HCT116 (cell line): ENCODE measurements around the gene EML3. TPM values are rescaled to one million over a fixed set of nuclear protein-coding genes. Genes with fewer than 3 reads are reported as not detected.
"Not testable (repeated sequence)": the region's sequence is repeated elsewhere in the genome, so short reads cannot be mapped to it uniquely, and the experiment has no call there.

ENCODE experiments used
- ATAC-seq: fragments of 200-7000 bp; cut with Tn5 transposase; 2 replicates; pipeline ENCODE4 v1.9.1; 2020; ENCODE audit warnings: mild to moderate bottlenecking, moderate library complexity
- BruUV-seq: library from RNA; stranded (reverse); fragments of 400-500 nt; replicated peaks from 2 replicates; lab custom pipeline; 2021; lab: Mats Ljungman, UMichigan
- CTCF ChIA-PET: fragments of 300-600 bp; sonication (Branson Sonifier 250); formaldehyde crosslinking; loops from one replicate; lab custom pipeline; 2021; ENCODE audit warnings: antibody characterized with exemption; lab: Charles Lee
- POLR2A ChIA-PET: fragments of 300-600, 350-600 bp; sonication (Branson Sonifier 250); formaldehyde crosslinking; loops from one replicate; lab custom pipeline; 2021; ENCODE audit warnings: antibody characterized with exemption; lab: Charles Lee
- RAD21 ChIA-PET, 2 experiments: fragments of 300-600 bp; sonication (Branson Sonifier 250); formaldehyde crosslinking; loops; one replicate each; lab custom pipeline; 2023; ENCODE audit warnings: low total read pairs in 2 of 2; ENCODE audit not compliant: uncharacterized antibody in 2 of 2, unreplicated experiment in 2 of 2, low non-redundant PET in 1 of 2; lab: Charles Lee
- DNase-seq: peaks from one replicate; pipeline ENCODE4 v3.0.0-alpha.2; 2010; ENCODE audit warnings: low read depth, low spot score
- H2AFZ ChIP-seq: fragments of 200-600 bp; shearing (Covaris generic), sonication (generic); 2 replicates; pipeline ENCODE4 v1.6.1; 2017; ENCODE audit warnings: low read depth, mixed run types, mixed read lengths, antibody characterized with exemption, low read length; ENCODE audit not compliant: poor library complexity, severe bottlenecking
- H3K27ac ChIP-seq: 2 replicates; pipeline ENCODE4 v1.5.1; 2012; ENCODE audit warnings: low read depth, low read length
- H3K27me3 ChIP-seq: fragments of 200-600 bp; sonication (generic); 2 replicates; pipeline ENCODE4 v1.6.1; 2016; ENCODE audit warnings: mixed run types, low read length, mixed read lengths; ENCODE audit not compliant: insufficient read depth
- H3K36me3 ChIP-seq, 2 experiments: fragments of 200-500 bp in 1 of 2; fragments of 200-600 bp in 1 of 2; sonication (Bioruptor generic) in 1 of 2; sonication (generic) in 1 of 2; 2 replicates each; pipeline versions ENCODE4 v1.5.1 to v1.6.1; 2014 to 2016; ENCODE audit warnings: low read length in 2 of 2, inconsistent platforms in 1 of 2, mixed read lengths in 1 of 2, mixed run types in 1 of 2; ENCODE audit not compliant: insufficient read depth in 2 of 2, control insufficient read depth in 1 of 2
- H3K4me1 ChIP-seq, 2 experiments: fragments of 200-600 bp in 1 of 2; sonication (generic) in 1 of 2; 2 replicates each; pipeline versions ENCODE4 v1.5.1 to v1.6.1; 2012 to 2017; ENCODE audit warnings: low read length in 2 of 2, inconsistent platforms in 1 of 2, mild to moderate bottlenecking in 1 of 2, mixed read lengths in 1 of 2, mixed run types in 1 of 2, moderate library complexity in 1 of 2; ENCODE audit not compliant: insufficient read depth in 2 of 2, control insufficient read depth in 1 of 2
- H3K4me2 ChIP-seq: fragments of 200-600 bp; sonication (generic); 2 replicates; pipeline ENCODE4 v1.6.1; 2017; ENCODE audit warnings: mixed run types, low read length, mixed read lengths
- H3K4me3 ChIP-seq, 2 experiments: fragments of 200-600 bp in 1 of 2; sonication (generic) in 1 of 2; replicated peaks in 1 of 2; 2 replicates each; pipeline ENCODE4 v1.5.1; 2011 to 2016; ENCODE audit warnings: low read length in 2 of 2, control low read depth in 1 of 2, low read depth in 1 of 2, mild to moderate bottlenecking in 1 of 2, mixed read lengths in 1 of 2, mixed run types in 1 of 2
- H3K79me2 ChIP-seq: fragments of 200-600 bp; sonication (generic); 2 replicates; pipeline ENCODE4 v1.6.1; 2017; ENCODE audit warnings: mild to moderate bottlenecking, mixed run types, low read length, moderate library complexity, mixed read lengths; ENCODE audit not compliant: insufficient read depth
- H3K9ac ChIP-seq: fragments of 200-600 bp; sonication (generic); 2 replicates; pipeline ENCODE4 v1.6.1; 2016; ENCODE audit warnings: low read length, mixed read lengths
- H3K9me2 ChIP-seq: fragments of 200-600 bp; sonication (generic), shearing (Covaris generic); 2 replicates; pipeline ENCODE4 v1.6.1; 2017; ENCODE audit warnings: mixed run types, mild to moderate bottlenecking, moderate library complexity; ENCODE audit not compliant: insufficient read depth
- H3K9me3 ChIP-seq, 2 experiments: fragments of 200-500 bp in 1 of 2; fragments of 200-600 bp in 1 of 2; sonication (Bioruptor generic) in 1 of 2; sonication (generic) in 1 of 2; 2 replicates each; pipeline ENCODE4 v1.6.1; 2014 to 2017; ENCODE audit warnings: low read length in 2 of 2, mixed read lengths in 2 of 2, inconsistent platforms in 1 of 2, low read depth in 1 of 2, mild to moderate bottlenecking in 1 of 2, mixed run types in 1 of 2, moderate library complexity in 1 of 2; ENCODE audit not compliant: control insufficient read depth in 1 of 2, insufficient read depth in 1 of 2
- H4K20me1 ChIP-seq: fragments of 200-600 bp; sonication (generic), shearing (Covaris generic); 2 replicates; pipeline ENCODE4 v1.6.1; 2017; ENCODE audit warnings: mixed run types, mild to moderate bottlenecking, moderate library complexity; ENCODE audit not compliant: insufficient read depth
- POLR2AphosphoS5 ChIP-seq: IDR thresholded peaks from 2 replicates; pipeline ENCODE4 v1.6.1; 2011; ENCODE audit warnings: mild to moderate bottlenecking, low read depth, low read length, moderate library complexity
- YY1 ChIP-seq: IDR thresholded peaks from 2 replicates; pipeline ENCODE4 v1.6.1; 2011; ENCODE audit warnings: low read length, low read depth, moderate library complexity, mild to moderate bottlenecking; ENCODE audit not compliant: insufficient replicate concordance; ENCODE audit errors: extremely low read depth
- ZFX ChIP-seq: fragments of 450-650 bp; IDR thresholded peaks from 2 replicates; pipeline ENCODE4 v1.6.1; 2017
- intact Hi-C: fragments of 100-400 bp; cut with micrococcal nuclease; formaldehyde crosslinking; loops from 2 replicates; pipeline ENCODE4 v1.10.0; 2022
- total RNA-seq: library from RNA; stranded (reverse); gene quantifications from one replicate; pipeline ENCODE4 v1.2.1, GENCODE V29; 2021; ENCODE audit not compliant: unreplicated experiment
- TF ChIP-seq, protein P1 (sequence below): IDR thresholded peaks from 2 replicates; pipeline ENCODE4 v1.6.1; 2011; ENCODE audit warnings: mild to moderate bottlenecking, low read length, moderate library complexity; ENCODE audit not compliant: insufficient replicate concordance; ENCODE audit errors: extremely low read depth
- TF ChIP-seq, protein P2 (sequence below), 3 experiments: fragments of 200-600 bp in 1 of 3; sonication (generic) in 1 of 3; IDR thresholded peaks in 2 of 3; conservative IDR thresholded peaks in 1 of 3; 2 replicates each; pipeline ENCODE4 v1.5.1; 2012 to 2017; ENCODE audit warnings: low read depth in 2 of 3, low read length in 2 of 3, antibody characterized with exemption in 1 of 3, borderline replicate concordance in 1 of 3, control low read depth in 1 of 3, mild to moderate bottlenecking in 1 of 3, mixed read lengths in 1 of 3, mixed run types in 1 of 3, moderate library complexity in 1 of 3; ENCODE audit not compliant: insufficient read depth in 1 of 3

EML3 gene
- total RNA-seq, 1 experiment from 2014 or later = 124 TPM

DNA sequence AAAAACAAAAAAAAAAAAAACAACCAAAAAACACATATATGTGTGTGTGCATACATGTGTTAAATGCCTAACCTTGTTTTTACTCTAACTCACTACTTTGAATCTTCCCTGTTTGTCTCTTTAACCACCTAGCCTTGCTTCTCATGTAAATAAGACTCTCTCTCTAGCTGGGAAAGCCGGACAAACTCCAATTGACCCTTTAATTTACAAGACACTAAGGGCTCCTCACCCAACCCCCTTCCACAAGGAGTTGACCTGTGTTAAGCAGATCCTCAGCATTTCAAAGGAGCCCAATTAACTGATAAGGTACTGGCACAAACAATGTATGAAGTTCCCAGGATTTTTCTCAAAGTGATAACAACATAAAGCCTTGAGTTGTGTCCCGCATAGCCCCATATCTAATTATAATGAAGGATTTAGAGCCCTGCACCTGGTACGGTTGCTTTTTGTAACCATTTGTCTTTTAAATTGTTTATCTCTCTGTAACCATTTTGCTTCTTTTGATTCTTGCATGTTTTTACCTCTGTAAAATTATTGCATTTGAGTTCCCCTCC lies 50.8 kb downstream of the EML3 start:
- intact Hi-C loops = loop anchor here (5.0 kb wide), 1 partner anchor 179 kb away; no protein-coding TSS in a partner anchor
- H3K4me3 ChIP-seq, H2AFZ ChIP-seq, H3K9me3 ChIP-seq, DNase-seq, ATAC-seq, H3K9me2 ChIP-seq, H3K27me3 ChIP-seq, BruUV-seq: not testable (repeated sequence)
- RAD21 ChIA-PET = interaction anchor here in 1 of 2 experiments (2.7 kb wide), 1 partner anchor 137 kb away, joined by 9 read pairs; no protein-coding TSS in a partner anchor
- CTCF ChIA-PET = interaction anchor here (1.0 to 5.8 kb wide), 7 partner anchors 9 to 225 kb away, joined by 4 to 93 read pairs (median 7); partner anchors contain the start of genes EEF1G and TUT1
- H3K4me1 ChIP-seq = peaks cover 68 to 91% of the 10 kb centered on the region in 2 experiments
- peak overlapping the region; percentile 99 for H3K27ac ChIP-seq
- H3K4me2 ChIP-seq = peak overlapping the region; percentile 94; the same call in 1 of the 2 replicates
- H3K9ac ChIP-seq = peak overlapping the region; percentile 37; the same call in 1 of the 2 replicates
- peaks cover 85% of the 10 kb centered on the region for H3K79me2 ChIP-seq
- peaks cover 11% of the 10 kb centered on the region; the same call in 1 of the 2 replicates for H4K20me1 ChIP-seq
- H3K36me3 ChIP-seq = peaks cover 39 to 60% of the 10 kb centered on the region in 2 experiments
- POLR2A ChIA-PET = interaction anchor here (0.7 to 2.4 kb wide), 5 partner anchors 9 to 387 kb away, joined by 3 to 15 read pairs (median 8); no protein-coding TSS in a partner anchor

DNA sequence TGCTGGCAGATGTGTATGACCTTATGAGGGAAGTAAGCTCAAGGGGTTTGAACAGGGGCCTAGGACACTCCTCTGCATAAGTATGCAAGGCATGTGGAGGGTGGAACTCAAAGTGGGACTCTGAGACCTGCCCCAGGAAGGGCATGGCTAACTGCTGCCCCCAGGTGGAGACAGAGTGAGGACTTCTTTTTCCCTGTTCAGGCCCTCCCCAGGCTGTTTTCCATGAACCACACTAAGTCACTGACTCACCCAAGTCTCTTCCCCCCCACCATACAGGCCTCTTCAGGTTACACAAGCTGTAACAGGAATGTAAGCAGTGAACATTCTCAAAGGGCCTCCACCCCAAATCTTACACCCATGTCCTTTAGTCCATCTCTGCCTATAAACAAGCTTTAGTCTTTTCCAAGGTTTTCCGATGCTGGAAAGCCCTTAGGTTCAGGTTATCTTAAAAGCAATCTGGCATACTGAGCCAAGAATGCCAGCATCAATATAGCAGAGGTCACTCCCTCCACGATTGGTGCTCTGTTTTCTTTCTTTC lies 51.9 kb downstream of the EML3 start:
- Histone ChIP-seq H3K27me3 (no peaks in the 10 kb centered on the region), H2AFZ (no peak overlapping the region), H3K36me3 (peaks cover 29 to 49% of the 10 kb centered on the region in 2 experiments), H3K79me2 (peaks cover 75% of the 10 kb centered on the region), H4K20me1 (peaks cover 7% of the 10 kb centered on the region; the same call in 1 of the 2 replicates), H3K9ac (peak overlapping the region; percentile 81), H3K4me3 (peak overlapping the region in 1 of 2 experiments; percentile 1; a peak in 1 of 4 replicates), H3K9me2 (no peaks in the 10 kb centered on the region), H3K4me2 (peak overlapping the region; percentile 94), H3K9me3 (no peaks in the 10 kb centered on the region), H3K27ac (peak overlapping the region; percentile 99), H3K4me1 (peaks cover 75 to 92% of the 10 kb centered on the region in 2 experiments)
- POLR2A ChIA-PET = interaction anchor here (0.7 to 2.7 kb wide), 8 partner anchors 8 to 386 kb away, joined by 3 to 15 read pairs (median 8); partner anchors contain the start of genes AHNAK and EEF1G
- intact Hi-C loops = loop anchor here (1.0 to 5.0 kb wide), 3 partner anchors 63 to 178 kb away; no protein-coding TSS in a partner anchor
- RAD21 ChIA-PET = interaction anchor here (0.6 to 2.7 kb wide), 9 partner anchors 14 to 764 kb away, joined by 3 to 11 read pairs (median 5); partner anchors contain the start of gene AHNAK (in 1 of the 2)
- BruUV-seq = no TSS peak
- DNase-seq = peak; percentile 92
- CTCF ChIA-PET = interaction anchor here (0.5 to 5.8 kb wide), 15 partner anchors 10 to 435 kb away, joined by 3 to 93 read pairs (median 6); partner anchors contain the start of genes EEF1G and TUT1
- TF ChIP-seq, protein P1, sequence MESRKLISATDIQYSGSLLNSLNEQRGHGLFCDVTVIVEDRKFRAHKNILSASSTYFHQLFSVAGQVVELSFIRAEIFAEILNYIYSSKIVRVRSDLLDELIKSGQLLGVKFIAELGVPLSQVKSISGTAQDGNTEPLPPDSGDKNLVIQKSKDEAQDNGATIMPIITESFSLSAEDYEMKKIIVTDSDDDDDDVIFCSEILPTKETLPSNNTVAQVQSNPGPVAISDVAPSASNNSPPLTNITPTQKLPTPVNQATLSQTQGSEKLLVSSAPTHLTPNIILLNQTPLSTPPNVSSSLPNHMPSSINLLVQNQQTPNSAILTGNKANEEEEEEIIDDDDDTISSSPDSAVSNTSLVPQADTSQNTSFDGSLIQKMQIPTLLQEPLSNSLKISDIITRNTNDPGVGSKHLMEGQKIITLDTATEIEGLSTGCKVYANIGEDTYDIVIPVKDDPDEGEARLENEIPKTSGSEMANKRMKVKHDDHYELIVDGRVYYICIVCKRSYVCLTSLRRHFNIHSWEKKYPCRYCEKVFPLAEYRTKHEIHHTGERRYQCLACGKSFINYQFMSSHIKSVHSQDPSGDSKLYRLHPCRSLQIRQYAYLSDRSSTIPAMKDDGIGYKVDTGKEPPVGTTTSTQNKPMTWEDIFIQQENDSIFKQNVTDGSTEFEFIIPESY = peak; percentile 33
- TF ChIP-seq YY1 (peak; percentile 30), ZFX (no peak), POLR2AphosphoS5 (peak; percentile 70)
- TF ChIP-seq, protein P2, sequence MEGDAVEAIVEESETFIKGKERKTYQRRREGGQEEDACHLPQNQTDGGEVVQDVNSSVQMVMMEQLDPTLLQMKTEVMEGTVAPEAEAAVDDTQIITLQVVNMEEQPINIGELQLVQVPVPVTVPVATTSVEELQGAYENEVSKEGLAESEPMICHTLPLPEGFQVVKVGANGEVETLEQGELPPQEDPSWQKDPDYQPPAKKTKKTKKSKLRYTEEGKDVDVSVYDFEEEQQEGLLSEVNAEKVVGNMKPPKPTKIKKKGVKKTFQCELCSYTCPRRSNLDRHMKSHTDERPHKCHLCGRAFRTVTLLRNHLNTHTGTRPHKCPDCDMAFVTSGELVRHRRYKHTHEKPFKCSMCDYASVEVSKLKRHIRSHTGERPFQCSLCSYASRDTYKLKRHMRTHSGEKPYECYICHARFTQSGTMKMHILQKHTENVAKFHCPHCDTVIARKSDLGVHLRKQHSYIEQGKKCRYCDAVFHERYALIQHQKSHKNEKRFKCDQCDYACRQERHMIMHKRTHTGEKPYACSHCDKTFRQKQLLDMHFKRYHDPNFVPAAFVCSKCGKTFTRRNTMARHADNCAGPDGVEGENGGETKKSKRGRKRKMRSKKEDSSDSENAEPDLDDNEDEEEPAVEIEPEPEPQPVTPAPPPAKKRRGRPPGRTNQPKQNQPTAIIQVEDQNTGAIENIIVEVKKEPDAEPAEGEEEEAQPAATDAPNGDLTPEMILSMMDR (IDR thresholded peaks at IDR 0.05 in 2 of 3, conservative IDR thresholded peaks at IDR 0.05 in 1 of 3; ENCODE audit: borderline replicate concordance in 1 of 3, insufficient read depth in 1 of 3, low read depth in 2 of 3, low read length in 2 of 3) = peak in 2 of 3 experiments; percentile 84 to 86; a peak in 4 of 6 replicates
- peak; percentile 60 for ATAC-seq
